HepG2 (cell line): ENCODE measurements around the gene PARD3. TPM values are rescaled to one million over a fixed set of nuclear protein-coding genes. Genes with fewer than 3 reads are reported as not detected.

Experiments
- BORCS8-MEF2B ChIP-seq: sonication (generic); formaldehyde crosslinking; IDR thresholded peaks from 2 replicates; pipeline ENCODE4 v1.8.0; 2022; ENCODE audit warnings: mild to moderate bottlenecking, missing genetic modification reagents
- BRD4 ChIP-seq: sonication (generic); formaldehyde crosslinking; IDR thresholded peaks from 2 replicates; pipeline ENCODE4 v1.4.0; 2020; ENCODE audit warnings: missing genetic modification reagents
- EEA1 ChIP-seq: sonication (generic); formaldehyde crosslinking; IDR thresholded peaks from 2 replicates; pipeline ENCODE4 v1.5.1; 2020; ENCODE audit warnings: mild to moderate bottlenecking, missing genetic modification reagents, borderline replicate concordance
- EHMT2 ChIP-seq: fragments of 200-600 bp; sonication (generic); IDR thresholded peaks from 2 replicates; pipeline ENCODE4 v1.7.0; 2017; ENCODE audit warnings: antibody characterized with exemption, low read depth, low read length, borderline replicate concordance
- FLYWCH1 ChIP-seq: sonication (generic); formaldehyde crosslinking; IDR thresholded peaks from 2 replicates; pipeline ENCODE4 v1.8.1; 2023; ENCODE audit warnings: mild to moderate bottlenecking, missing genetic modification reagents
- FOXK1 ChIP-seq: sonication (generic); formaldehyde crosslinking; IDR thresholded peaks from 2 replicates; pipeline ENCODE4 v1.4.0; 2020; ENCODE audit warnings: low read depth, missing genetic modification reagents, borderline replicate concordance
- KAT2B ChIP-seq: fragments of 150-350 bp; IDR thresholded peaks from 2 replicates; pipeline ENCODE4 v1.6.1; 2014; ENCODE audit warnings: low read depth, low read length, borderline replicate concordance
- NFYB ChIP-seq: sonication (generic); formaldehyde crosslinking; IDR thresholded peaks from 2 replicates; pipeline ENCODE4 v1.4.0; 2020; ENCODE audit warnings: missing genetic modification reagents
- NRL ChIP-seq: sonication (generic); formaldehyde crosslinking; IDR thresholded peaks from 2 replicates; pipeline ENCODE4 v1.5.0; 2020; ENCODE audit warnings: missing genetic modification reagents, mild to moderate bottlenecking, moderate library complexity, borderline replicate concordance
- POGZ ChIP-seq: sonication (generic); formaldehyde crosslinking; IDR thresholded peaks from 2 replicates; pipeline ENCODE4 v1.4.0; 2020; ENCODE audit warnings: mild to moderate bottlenecking, missing genetic modification reagents
- POLR2AphosphoS5 ChIP-seq: IDR thresholded peaks from 2 replicates; pipeline ENCODE4 v1.6.1; 2012; ENCODE audit warnings: low read depth, low read length
- SAFB2 ChIP-seq: sonication (generic); formaldehyde crosslinking; IDR thresholded peaks from 2 replicates; pipeline ENCODE4 v1.5.1; 2020; ENCODE audit warnings: missing genetic modification reagents, low read depth, mild to moderate bottlenecking, borderline replicate concordance
- SOX5 ChIP-seq: IDR thresholded peaks from 2 replicates; pipeline ENCODE4 v1.6.1; 2016; ENCODE audit warnings: borderline replicate concordance
- SP2 ChIP-seq: sonication (generic); formaldehyde crosslinking; IDR thresholded peaks from 2 replicates; pipeline ENCODE4 v1.5.1; 2020; ENCODE audit warnings: mild to moderate bottlenecking, missing genetic modification reagents
- ZFP41 ChIP-seq: sonication (generic); formaldehyde crosslinking; IDR thresholded peaks from 2 replicates; pipeline ENCODE4 v1.4.0; 2020; ENCODE audit warnings: mild to moderate bottlenecking, missing genetic modification reagents, borderline replicate concordance
- ZMAT3 ChIP-seq: sonication (generic); formaldehyde crosslinking; conservative IDR thresholded peaks from 2 replicates; pipeline ENCODE4 v1.7.0; 2021; ENCODE audit warnings: missing genetic modification reagents
- ZNF335 ChIP-seq: sonication (generic); formaldehyde crosslinking; IDR thresholded peaks from 2 replicates; pipeline ENCODE4 v1.4.0; 2020; ENCODE audit warnings: missing genetic modification reagents
- ZNF33A ChIP-seq: sonication (generic); formaldehyde crosslinking; IDR thresholded peaks from 2 replicates; pipeline ENCODE4 v1.5.1; 2020; ENCODE audit warnings: missing genetic modification reagents, mild to moderate bottlenecking, moderate library complexity, borderline replicate concordance
- ZNF572 ChIP-seq: sonication (generic); formaldehyde crosslinking; IDR thresholded peaks from 2 replicates; pipeline ENCODE4 v1.5.1; 2020; ENCODE audit warnings: mild to moderate bottlenecking, missing genetic modification reagents
- ZNF720 ChIP-seq: sonication (generic); formaldehyde crosslinking; IDR thresholded peaks from 2 replicates; pipeline ENCODE4 v1.4.0; 2020; ENCODE audit warnings: missing genetic modification reagents
- ZSCAN12 ChIP-seq: sonication (generic); formaldehyde crosslinking; IDR thresholded peaks from 2 replicates; pipeline ENCODE4 v1.9.0; 2021; ENCODE audit warnings: mild to moderate bottlenecking, missing genetic modification reagents
- polyA plus RNA-seq, 8 experiments: library from polyadenylated mRNA; depleted of rRNA in 3 of 8; stranded (reverse) in 7 of 8; unstranded in 1 of 8; fragments of >200 nt; fragmentation: Illumina TruSeq in 4 of 8; extraction: Trizol in 4 of 8; gene quantifications; 2 replicates each; pipeline versions ENCODE4 v1.2.1 to v1.2.3, GENCODE V29; 2011 to 2016; ENCODE audit warnings: low read depth in 4 of 8, missing spikeins in 1 of 8, mixed read lengths in 1 of 8; ENCODE audit not compliant: insufficient read depth in 1 of 8
- total RNA-seq, 5 experiments: library from RNA; depleted of rRNA; stranded (reverse); fragments of >200 nt; fragmentation: Illumina TruSeq; extraction: Trizol; gene quantifications; 2 replicates each; pipeline ENCODE4 v1.2.3, GENCODE V29; 2016; ENCODE audit warnings: low read depth in 1 of 5
- TF ChIP-seq, protein P1 (sequence below): sonication (generic); formaldehyde crosslinking; IDR thresholded peaks from 2 replicates; pipeline ENCODE4 v1.5.1; 2020; ENCODE audit warnings: missing genetic modification reagents, mild to moderate bottlenecking, borderline replicate concordance
- TF ChIP-seq, protein P2 (sequence below): IDR thresholded peaks from 2 replicates; pipeline ENCODE4 v1.6.1; 2016; ENCODE audit warnings: mild to moderate bottlenecking, missing biosample characterization, missing genetic modification reagents
- TF ChIP-seq, protein P3 (sequence below): sonication (generic); formaldehyde crosslinking; IDR thresholded peaks from 2 replicates; pipeline ENCODE4 v1.5.0; 2020; ENCODE audit warnings: missing genetic modification reagents, mild to moderate bottlenecking, borderline replicate concordance
- TF ChIP-seq, protein P4 (sequence below): sonication (generic); formaldehyde crosslinking; IDR thresholded peaks from 2 replicates; pipeline ENCODE4 v1.4.0; 2020; ENCODE audit warnings: mild to moderate bottlenecking, missing genetic modification reagents, borderline replicate concordance

PARD3 gene
- total and polyA plus RNA-seq, 2 of the 13 experiments (the other 11 are each of a cell fraction or from before 2014, with no cell fraction given): 40.9 to 60.0 TPM

DNA sequence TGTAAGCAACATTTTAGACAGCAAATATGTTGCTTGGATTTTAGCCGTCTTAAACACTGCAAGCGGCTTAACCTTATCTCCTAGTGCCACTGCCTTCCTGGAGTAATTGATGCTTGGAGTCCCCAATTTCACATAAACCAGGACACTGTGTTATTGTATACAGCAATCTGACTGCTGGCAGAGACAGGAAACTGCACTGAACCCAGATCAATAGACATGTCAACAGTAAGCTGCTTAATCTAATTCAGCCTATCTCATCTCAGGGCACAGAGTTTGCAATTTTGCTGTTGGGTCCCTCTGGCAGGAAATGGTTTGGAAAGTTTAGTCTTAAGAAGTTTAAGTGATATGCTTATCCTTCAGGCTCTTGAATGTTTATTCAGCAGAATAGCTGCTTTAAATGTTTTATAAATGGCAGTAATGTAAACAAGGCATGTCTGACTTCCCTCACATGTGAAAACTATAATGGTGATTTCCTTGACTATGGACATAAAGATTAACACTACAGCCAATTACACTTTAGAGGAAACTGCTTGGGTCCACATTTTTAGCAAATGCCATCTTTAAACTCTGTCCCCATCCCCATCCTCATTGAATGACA, 598.6 kb downstream of the PARD3 start (continued):
- TF ChIP-seq POGZ (CRISPR knock-in tag): peak; percentile 73
- TF ChIP-seq, protein P1, sequence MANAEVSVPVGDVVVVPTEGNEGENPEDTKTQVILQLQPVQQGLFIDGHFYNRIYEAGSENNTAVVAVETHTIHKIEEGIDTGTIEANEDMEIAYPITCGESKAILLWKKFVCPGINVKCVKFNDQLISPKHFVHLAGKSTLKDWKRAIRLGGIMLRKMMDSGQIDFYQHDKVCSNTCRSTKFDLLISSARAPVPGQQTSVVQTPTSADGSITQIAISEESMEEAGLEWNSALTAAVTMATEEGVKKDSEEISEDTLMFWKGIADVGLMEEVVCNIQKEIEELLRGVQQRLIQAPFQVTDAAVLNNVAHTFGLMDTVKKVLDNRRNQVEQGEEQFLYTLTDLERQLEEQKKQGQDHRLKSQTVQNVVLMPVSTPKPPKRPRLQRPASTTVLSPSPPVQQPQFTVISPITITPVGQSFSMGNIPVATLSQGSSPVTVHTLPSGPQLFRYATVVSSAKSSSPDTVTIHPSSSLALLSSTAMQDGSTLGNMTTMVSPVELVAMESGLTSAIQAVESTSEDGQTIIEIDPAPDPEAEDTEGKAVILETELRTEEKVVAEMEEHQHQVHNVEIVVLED (CRISPR knock-in tag): no peak
- TF ChIP-seq ZSCAN12 (CRISPR knock-in tag): no peak
- TF ChIP-seq ZFP41 (CRISPR knock-in tag): no peak
- no peak for TF ChIP-seq ZNF572 (CRISPR knock-in tag)
- TF ChIP-seq, protein P2, sequence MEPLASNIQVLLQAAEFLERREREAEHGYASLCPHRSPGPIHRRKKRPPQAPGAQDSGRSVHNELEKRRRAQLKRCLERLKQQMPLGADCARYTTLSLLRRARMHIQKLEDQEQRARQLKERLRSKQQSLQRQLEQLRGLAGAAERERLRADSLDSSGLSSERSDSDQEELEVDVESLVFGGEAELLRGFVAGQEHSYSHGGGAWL: no peak
- no peak for TF ChIP-seq ZNF33A (CRISPR knock-in tag)
- TF ChIP-seq ZMAT3 (CRISPR knock-in tag): no peak
- no peak for TF ChIP-seq FLYWCH1
- no peak for TF ChIP-seq ZNF720
- TF ChIP-seq KAT2B: no peak
- TF ChIP-seq BORCS8-MEF2B: no peak
- TF ChIP-seq SP2 (CRISPR knock-in tag): no peak
- no peak for TF ChIP-seq BRD4
- peak; percentile 60; the same call in 1 of the 2 replicates for TF ChIP-seq SOX5
- TF ChIP-seq, protein P3, sequence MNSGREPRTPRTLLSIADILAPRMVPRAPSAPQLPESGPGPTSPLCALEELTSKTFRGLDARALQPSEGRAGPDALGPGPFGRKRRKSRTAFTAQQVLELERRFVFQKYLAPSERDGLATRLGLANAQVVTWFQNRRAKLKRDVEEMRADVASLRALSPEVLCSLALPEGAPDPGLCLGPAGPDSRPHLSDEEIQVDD (CRISPR knock-in tag): no peak
- TF ChIP-seq EHMT2: no peak; the same call in 1 of the 2 replicates
- TF ChIP-seq NRL (CRISPR knock-in tag): no peak
- TF ChIP-seq ZNF335: no peak
- TF ChIP-seq EEA1 (CRISPR knock-in tag): no peak
- TF ChIP-seq, protein P4, sequence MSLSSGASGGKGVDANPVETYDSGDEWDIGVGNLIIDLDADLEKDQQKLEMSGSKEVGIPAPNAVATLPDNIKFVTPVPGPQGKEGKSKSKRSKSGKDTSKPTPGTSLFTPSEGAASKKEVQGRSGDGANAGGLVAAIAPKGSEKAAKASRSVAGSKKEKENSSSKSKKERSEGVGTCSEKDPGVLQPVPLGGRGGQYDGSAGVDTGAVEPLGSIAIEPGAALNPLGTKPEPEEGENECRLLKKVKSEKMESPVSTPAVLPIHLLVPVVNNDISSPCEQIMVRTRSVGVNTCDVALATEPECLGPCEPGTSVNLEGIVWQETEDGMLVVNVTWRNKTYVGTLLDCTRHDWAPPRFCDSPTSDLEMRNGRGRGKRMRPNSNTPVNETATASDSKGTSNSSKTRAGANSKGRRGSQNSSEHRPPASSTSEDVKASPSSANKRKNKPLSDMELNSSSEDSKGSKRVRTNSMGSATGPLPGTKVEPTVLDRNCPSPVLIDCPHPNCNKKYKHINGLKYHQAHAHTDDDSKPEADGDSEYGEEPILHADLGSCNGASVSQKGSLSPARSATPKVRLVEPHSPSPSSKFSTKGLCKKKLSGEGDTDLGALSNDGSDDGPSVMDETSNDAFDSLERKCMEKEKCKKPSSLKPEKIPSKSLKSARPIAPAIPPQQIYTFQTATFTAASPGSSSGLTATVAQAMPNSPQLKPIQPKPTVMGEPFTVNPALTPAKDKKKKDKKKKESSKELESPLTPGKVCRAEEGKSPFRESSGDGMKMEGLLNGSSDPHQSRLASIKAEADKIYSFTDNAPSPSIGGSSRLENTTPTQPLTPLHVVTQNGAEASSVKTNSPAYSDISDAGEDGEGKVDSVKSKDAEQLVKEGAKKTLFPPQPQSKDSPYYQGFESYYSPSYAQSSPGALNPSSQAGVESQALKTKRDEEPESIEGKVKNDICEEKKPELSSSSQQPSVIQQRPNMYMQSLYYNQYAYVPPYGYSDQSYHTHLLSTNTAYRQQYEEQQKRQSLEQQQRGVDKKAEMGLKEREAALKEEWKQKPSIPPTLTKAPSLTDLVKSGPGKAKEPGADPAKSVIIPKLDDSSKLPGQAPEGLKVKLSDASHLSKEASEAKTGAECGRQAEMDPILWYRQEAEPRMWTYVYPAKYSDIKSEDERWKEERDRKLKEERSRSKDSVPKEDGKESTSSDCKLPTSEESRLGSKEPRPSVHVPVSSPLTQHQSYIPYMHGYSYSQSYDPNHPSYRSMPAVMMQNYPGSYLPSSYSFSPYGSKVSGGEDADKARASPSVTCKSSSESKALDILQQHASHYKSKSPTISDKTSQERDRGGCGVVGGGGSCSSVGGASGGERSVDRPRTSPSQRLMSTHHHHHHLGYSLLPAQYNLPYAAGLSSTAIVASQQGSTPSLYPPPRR: peak; percentile 89; the same call in 1 of the 2 replicates
- TF ChIP-seq NFYB (CRISPR knock-in tag): no peak
- TF ChIP-seq SAFB2 (CRISPR knock-in tag): no peak
- peak; percentile 68; the same call in 1 of the 2 replicates for TF ChIP-seq FOXK1 (CRISPR knock-in tag)
- no peak for TF ChIP-seq POLR2AphosphoS5
